Natural killer cell (primary cell): ENCODE results near the gene TEX22. TPM values are rescaled to one million over a fixed set of nuclear protein-coding genes. Genes with fewer than 3 reads are reported as not detected.

ENCODE experiments used
- ATAC-seq, 3 donors: fragments of 150-1000 bp in 2 of 3; fragments of 200-7000 bp in 1 of 3; cut with Tn5 transposase; 1 replicate in 1 of 3; 2 replicates in 2 of 3; pipeline ENCODE4 v1.10.0; 2021; ENCODE audit warnings: mild to moderate bottlenecking in 2 of 3, moderate library complexity in 2 of 3
- DNase-seq, 2 donors: peaks; one replicate each; pipeline versions ENCODE4 v3.0.0 to v3.0.0-alpha.2; 2013 to 2021; ENCODE audit warnings: mixed read lengths in 1 of 2
- H3K27ac ChIP-seq: one replicate; pipeline ENCODE4 v1.5.1; 2013; ENCODE audit warnings: mild to moderate bottlenecking, low read length
- H3K27me3 ChIP-seq: one replicate; pipeline ENCODE4 v1.6.1; 2013; ENCODE audit warnings: low read length; ENCODE audit not compliant: control insufficient read depth, insufficient read depth
- H3K36me3 ChIP-seq: one replicate; pipeline ENCODE4 v1.6.1; 2013; ENCODE audit warnings: low read length; ENCODE audit not compliant: control insufficient read depth, insufficient read depth
- H3K4me1 ChIP-seq: one replicate; pipeline ENCODE4 v1.6.1; 2013; ENCODE audit warnings: low read length; ENCODE audit not compliant: control insufficient read depth, insufficient read depth
- H3K4me3 ChIP-seq: one replicate; pipeline ENCODE4 v1.5.1; 2013; ENCODE audit warnings: low read length
- H3K9me3 ChIP-seq: one replicate; pipeline ENCODE4 v1.6.1; 2013; ENCODE audit warnings: low read length; ENCODE audit not compliant: control insufficient read depth, insufficient read depth
- H3K27ac Mint-ChIP-seq, 2 donors: one replicate each; pipeline ENCODE4 v1.8.0; 2022; ENCODE audit warnings: mild to moderate bottlenecking in 2 of 2, mixed read lengths in 2 of 2, moderate library complexity in 1 of 2
- H3K27me3 Mint-ChIP-seq, 2 donors: one replicate each; pipeline ENCODE4 v1.8.0; 2022; ENCODE audit warnings: low read depth in 2 of 2, mixed read lengths in 2 of 2
- H3K36me3 Mint-ChIP-seq: one replicate; pipeline ENCODE4 v1.8.0; 2022; ENCODE audit warnings: mixed read lengths
- H3K4me1 Mint-ChIP-seq, 2 donors: one replicate each; pipeline ENCODE4 v1.8.0; 2022; ENCODE audit warnings: mixed read lengths in 2 of 2
- H3K4me3 Mint-ChIP-seq: one replicate; pipeline ENCODE4 v1.8.0; 2022; ENCODE audit warnings: mild to moderate bottlenecking, moderate library complexity, mixed read lengths
- H3K9me3 Mint-ChIP-seq, 2 donors: one replicate each; pipeline ENCODE4 v1.8.0; 2022; ENCODE audit warnings: mixed read lengths in 2 of 2
- WGBS: methylation state at CpG from one replicate; pipeline ENCODE4 v1.1.7; 2013; ENCODE audit warnings: missing lambda C conversion rate; ENCODE audit not compliant: insufficient coverage; 5-methylcytosine and 5-hydroxymethylcytosine counted together
- intact Hi-C: fragments of 100-400 bp; cut with micrococcal nuclease; formaldehyde crosslinking; loops from one replicate; pipeline ENCODE4 v1.14.2; 2022
- total RNA-seq, 4 donors: library from RNA; stranded (reverse); fragments of 120-200 nt in 1 of 4; gene quantifications; one replicate each; pipeline versions ENCODE4 v1.2.3 to v1.2.4, GENCODE V29; 2013 to 2022
- TF ChIP-seq, protein P1 (sequence below): fragments of 200-600 bp; IDR thresholded peaks from one replicate; pipeline ENCODE4 v1.8.0; 2022; ENCODE audit warnings: antibody characterized with exemption

The TEX22 gene
- total RNA-seq, 3 donors from 2014 or later (not counting 1 experiment from before 2014, with no cell fraction given): 0.23 to 1.9 (median 1.8) TPM

DNA sequence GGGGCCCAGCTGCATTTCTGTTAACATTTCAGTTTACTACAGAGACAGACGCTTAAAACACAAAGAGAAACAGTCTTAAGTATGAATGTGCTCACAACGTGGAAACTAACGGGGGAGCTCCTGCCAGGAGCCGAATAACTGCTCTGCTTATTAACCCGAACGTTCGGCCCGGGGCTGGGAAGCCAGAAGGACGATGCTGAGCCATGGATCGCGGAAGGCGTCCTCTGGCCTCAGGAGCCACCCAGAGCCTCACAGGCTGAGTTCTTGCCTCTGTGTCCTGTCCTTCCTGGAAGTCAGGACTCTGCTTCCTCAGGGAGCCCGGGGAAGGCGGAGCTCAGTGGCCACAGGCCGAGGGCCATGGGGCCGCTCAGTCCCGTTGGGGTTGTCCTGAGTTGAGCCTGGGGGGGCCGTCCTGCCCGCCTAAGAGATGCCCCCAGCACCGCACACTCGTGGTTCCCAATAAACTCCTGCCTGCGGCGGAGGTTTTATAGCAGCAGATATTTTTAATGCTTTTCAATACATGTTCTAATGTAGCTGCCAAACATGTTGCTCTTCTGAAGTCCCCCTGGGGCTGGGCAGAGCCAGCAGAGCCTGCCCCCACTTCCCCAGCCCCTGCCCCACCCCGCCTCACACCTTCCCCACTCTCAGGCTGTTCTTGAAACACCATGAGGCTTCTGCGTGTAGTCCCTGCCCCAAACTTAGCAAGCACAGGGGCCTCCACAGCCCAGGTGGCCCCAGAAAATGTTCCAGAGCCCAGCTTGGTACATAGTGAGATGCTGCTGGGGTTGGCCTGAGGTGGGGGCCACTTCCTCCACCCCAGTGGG is 3.4 kb upstream of the TEX22 start:
- peaks cover 76% of the 10 kb centered on the region for H3K4me1 ChIP-seq
- no peak for ATAC-seq
- Mint-ChIP-seq H3K4me1 (peaks cover 18 to 52% of the 10 kb centered on the region in 2 donors), H3K36me3 (no peaks in the 10 kb centered on the region), H3K27me3 (no peaks in the 10 kb centered on the region), H3K27ac (peak overlapping the region; percentile 68 to 78), H3K4me3 (peak overlapping the region; percentile 55), H3K9me3 (no peaks in the 10 kb centered on the region)
- TF ChIP-seq, protein P1, sequence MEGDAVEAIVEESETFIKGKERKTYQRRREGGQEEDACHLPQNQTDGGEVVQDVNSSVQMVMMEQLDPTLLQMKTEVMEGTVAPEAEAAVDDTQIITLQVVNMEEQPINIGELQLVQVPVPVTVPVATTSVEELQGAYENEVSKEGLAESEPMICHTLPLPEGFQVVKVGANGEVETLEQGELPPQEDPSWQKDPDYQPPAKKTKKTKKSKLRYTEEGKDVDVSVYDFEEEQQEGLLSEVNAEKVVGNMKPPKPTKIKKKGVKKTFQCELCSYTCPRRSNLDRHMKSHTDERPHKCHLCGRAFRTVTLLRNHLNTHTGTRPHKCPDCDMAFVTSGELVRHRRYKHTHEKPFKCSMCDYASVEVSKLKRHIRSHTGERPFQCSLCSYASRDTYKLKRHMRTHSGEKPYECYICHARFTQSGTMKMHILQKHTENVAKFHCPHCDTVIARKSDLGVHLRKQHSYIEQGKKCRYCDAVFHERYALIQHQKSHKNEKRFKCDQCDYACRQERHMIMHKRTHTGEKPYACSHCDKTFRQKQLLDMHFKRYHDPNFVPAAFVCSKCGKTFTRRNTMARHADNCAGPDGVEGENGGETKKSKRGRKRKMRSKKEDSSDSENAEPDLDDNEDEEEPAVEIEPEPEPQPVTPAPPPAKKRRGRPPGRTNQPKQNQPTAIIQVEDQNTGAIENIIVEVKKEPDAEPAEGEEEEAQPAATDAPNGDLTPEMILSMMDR: no peak
- WGBS: 81% methylated on average over 25 of the region's 25 CpGs
- H3K27me3 ChIP-seq: no peaks in the 10 kb centered on the region
- intact Hi-C loops: loop anchor here (5.0 kb wide), 1 partner anchor 97 kb away; the partner anchor contains the start of gene TEDC1
- peak overlapping the region; percentile 66 for H3K27ac ChIP-seq
- no peaks in the 10 kb centered on the region for H3K36me3 ChIP-seq
- no peak for DNase-seq
- no peak overlapping the region for H3K4me3 ChIP-seq
- H3K9me3 ChIP-seq: no peaks in the 10 kb centered on the region

DNA sequence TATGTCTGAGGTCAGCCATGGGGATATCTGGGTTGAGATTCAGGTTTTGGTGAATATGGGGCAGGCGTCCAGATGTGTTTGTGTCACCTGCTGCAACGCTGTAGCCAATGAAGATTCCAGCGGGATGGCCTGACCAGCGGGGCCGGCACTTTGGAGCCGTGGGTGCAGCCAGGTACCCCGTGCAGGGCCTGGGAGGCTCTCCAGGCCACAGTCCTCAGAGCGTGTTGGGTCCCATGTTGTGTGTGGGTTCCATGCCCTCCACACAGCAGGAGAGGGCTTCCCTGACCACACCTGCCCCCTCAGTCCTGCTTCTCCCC is 2.8 kb upstream of the TEX22 start:
- H3K9me3 Mint-ChIP-seq: no peaks in the 10 kb centered on the region
- ATAC-seq (no peak), DNase-seq (no peak)
- H3K4me1 Mint-ChIP-seq: peaks cover 17 to 52% of the 10 kb centered on the region in 2 donors
- Histone ChIP-seq H3K4me3 (no peak overlapping the region), H3K27ac (peak overlapping the region; percentile 66), H3K27me3 (no peaks in the 10 kb centered on the region), H3K9me3 (no peaks in the 10 kb centered on the region), H3K4me1 (peaks cover 74% of the 10 kb centered on the region), H3K36me3 (no peaks in the 10 kb centered on the region)
- TF ChIP-seq, protein P1: no peak
- 73% methylated on average over 8 of the region's 8 CpGs for WGBS
- H3K27ac Mint-ChIP-seq: peak overlapping the region; percentile 68 to 78
- peak overlapping the region; percentile 42 for H3K4me3 Mint-ChIP-seq
- no peaks in the 10 kb centered on the region for H3K27me3 Mint-ChIP-seq
- intact Hi-C loops: loop anchor here (5.0 kb wide), 1 partner anchor 97 kb away; the partner anchor contains the start of gene TEDC1
- no peaks in the 10 kb centered on the region for H3K36me3 Mint-ChIP-seq

DNA sequence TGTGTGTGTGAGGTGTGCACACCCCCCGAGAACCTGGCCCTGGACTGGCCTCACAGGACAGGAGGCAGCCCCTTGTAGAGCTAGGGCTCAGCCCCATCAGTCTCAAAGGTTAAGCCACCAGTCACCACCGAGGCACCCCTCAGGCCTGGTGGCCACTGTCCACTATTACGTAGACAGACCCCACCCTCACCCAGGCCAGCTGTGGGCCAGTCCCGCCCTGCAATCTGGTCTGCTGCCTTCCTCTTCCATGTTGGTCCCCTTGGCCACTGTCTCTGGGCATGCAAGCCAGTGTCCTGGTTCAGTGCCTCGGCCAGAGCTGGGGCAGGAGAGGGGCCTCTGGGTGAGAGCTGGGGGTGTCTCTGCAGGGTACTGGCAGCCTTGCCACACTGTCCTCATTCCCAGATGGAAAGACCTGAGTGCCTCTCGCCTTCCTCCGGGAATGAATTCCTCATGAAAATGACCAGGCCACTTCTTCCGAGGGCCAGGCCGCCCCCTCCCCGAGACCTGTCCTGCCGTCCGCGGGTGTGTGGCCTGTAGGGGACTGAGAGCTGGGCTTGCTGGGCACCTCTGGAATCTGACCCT is 897 bp upstream of the TEX22 start:
- 91% methylated on average over 13 of the region's 13 CpGs for WGBS
- H3K4me3 Mint-ChIP-seq: peak overlapping the region; percentile 84
- Histone ChIP-seq H3K4me1 (peaks cover 67% of the 10 kb centered on the region), H3K9me3 (no peaks in the 10 kb centered on the region), H3K27me3 (no peaks in the 10 kb centered on the region), H3K4me3 (peak overlapping the region; percentile 42), H3K27ac (peak overlapping the region; percentile 85), H3K36me3 (peaks cover 3% of the 10 kb centered on the region)
- ATAC-seq: no peak
- H3K9me3 Mint-ChIP-seq: no peaks in the 10 kb centered on the region
- peak overlapping the region; percentile 85 to 88 for H3K27ac Mint-ChIP-seq
- intact Hi-C loops: loop anchor here (5.0 kb wide), 1 partner anchor 95 kb away; the partner anchor contains the start of gene TEDC1
- H3K4me1 Mint-ChIP-seq: peaks cover 16 to 54% of the 10 kb centered on the region in 2 donors
- TF ChIP-seq, protein P1: no peak
- DNase-seq: no peak
- H3K36me3 Mint-ChIP-seq: no peaks in the 10 kb centered on the region
- H3K27me3 Mint-ChIP-seq: no peaks in the 10 kb centered on the region
